Left renal pelvis (tissue), 4 donors: ENCODE data around the gene BSX. TPM values are rescaled to one million over a fixed set of nuclear protein-coding genes. Genes with fewer than 3 reads are reported as not detected.

Experiments
- DNase-seq, 4 donors: peaks; one replicate each; pipeline ENCODE4 v3.0.0-alpha.2; 2013; ENCODE audit warnings: low read depth in 4 of 4, low spot score in 3 of 4
- polyA plus RNA-seq, 4 donors: library from polyadenylated mRNA; unstranded; fragments of 120-200 nt; gene quantifications; one replicate each; pipeline ENCODE4 v1.2.1, GENCODE V29; 2013; ENCODE audit not compliant: insufficient read length in 4 of 4

The BSX gene
- polyA plus RNA-seq, 4 donors = not detected

GRCh38 chr11:122963961-122964360, 17.7 kb downstream of the BSX start:
- DNase-seq = no peak

GRCh38 chr11:122954455-122954854, 27.2 kb downstream of the BSX start:
- DNase-seq = no peak

DNA sequence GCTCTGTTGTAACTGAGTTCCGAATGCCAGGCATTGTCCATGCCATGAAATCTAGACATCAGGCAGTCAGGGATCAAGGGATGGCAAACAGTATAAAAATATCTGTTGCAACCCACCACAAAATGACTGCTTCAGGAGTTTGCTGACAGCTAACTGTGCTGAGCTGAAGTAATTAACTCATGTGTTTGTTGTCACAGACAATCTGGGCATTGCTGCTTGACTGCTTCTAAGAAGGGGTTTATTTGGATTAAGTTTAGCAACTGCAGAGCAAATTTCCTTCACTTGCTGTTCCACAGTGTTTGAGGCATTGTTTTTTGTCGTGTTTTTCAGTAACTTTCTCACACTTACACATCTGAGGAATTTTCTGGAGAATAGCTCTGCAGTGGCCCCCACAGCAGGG, 30.4 kb downstream of the BSX start:
- DNase-seq = no peak

GRCh38 chr11:122938557-122938956, 43.1 kb downstream of the BSX start:
- DNase-seq = no peak

DNA sequence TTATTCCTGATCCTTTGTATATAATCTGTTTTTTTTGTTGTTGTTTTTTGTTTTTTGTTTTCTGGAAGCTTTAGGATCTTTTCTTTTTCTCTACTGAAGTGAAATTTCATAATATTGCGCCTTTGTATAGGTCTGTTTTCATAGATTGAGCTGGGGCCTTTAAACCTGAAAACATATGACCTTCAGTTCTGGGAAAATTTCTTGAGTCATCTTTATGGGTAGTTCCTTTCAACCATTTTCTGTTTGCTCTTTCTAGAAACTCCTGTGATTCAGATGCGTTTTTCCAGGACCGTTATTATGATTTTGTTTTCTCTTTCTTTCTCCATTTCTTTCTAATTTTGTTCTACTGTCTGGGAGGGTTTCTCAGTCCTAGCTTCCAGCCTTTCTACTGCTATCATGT, 43.7 kb downstream of the BSX start:
- DNase-seq = no peak

DNA sequence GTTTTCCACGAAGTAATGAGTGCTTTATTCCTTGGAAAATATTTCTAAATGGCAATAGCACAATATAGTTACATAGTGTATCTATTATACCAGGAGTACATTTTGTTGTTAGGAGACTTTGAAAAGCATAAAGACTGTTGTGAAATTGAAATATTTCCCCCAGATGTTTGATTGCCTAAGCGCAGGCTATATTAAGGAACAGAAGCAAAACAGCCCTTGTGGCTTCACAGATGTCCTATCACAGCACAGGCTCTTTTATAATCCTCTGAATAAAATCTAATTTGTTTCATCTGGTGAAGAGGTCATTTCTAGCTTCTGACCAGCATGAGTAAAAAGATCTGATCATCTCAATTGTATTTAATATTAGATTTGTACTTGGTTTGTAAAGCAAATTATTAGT, 48.2 kb downstream of the BSX start:
- no peak for DNase-seq

DNA sequence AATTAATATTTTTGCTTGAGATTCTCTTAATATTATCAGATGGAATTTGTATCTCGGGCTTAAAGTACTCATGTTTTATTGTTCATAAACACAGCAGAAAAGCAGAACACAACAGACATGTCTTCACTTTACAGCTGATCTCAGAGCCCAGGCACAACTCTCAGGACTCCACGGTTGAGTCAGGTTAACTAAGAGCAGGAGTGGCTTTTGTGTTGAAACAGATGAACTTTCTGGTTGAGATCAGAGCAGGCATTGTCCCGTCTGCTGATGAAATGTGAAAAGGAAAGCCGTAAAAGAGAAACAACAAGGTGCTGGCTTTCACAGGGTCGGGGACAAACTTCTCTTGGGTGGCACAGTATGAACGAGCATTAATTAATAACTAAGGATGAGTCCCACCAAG, 50.1 kb downstream of the BSX start:
- no peak for DNase-seq

Other genes with a start within 250 kb of the BSX start
- gene CRTAM, start 143.3 kb downstream of the BSX start, polyA plus RNA-seq = under 1 TPM in 1 of 4 donors, not detected in 3; 0.15 TPM
- gene JHY, start 99.1 kb downstream of the BSX start, polyA plus RNA-seq = 10 to 100 TPM; 10.0 to 13.3 (median 12.3) TPM
- gene HSPA8, start 80.3 kb upstream of the BSX start, polyA plus RNA-seq = 1,000 to 10,000 TPM in 3 of 4 donors, 100 to 1,000 TPM in 1; 843 to 1,456 (median 1,313) TPM
- 10 to 100 TPM; 28.1 to 85.7 (median 40.0) TPM for gene CLMP, start 213.4 kb upstream of the BSX start, polyA plus RNA-seq